HG03097 (cell line): ENCODE data around the gene RFPL4A.
"Not testable (repeated sequence)": the region's sequence is repeated elsewhere in the genome, so short reads cannot be mapped to it uniquely, and the experiment has no call there.

Experiments
- ATAC-seq: cut with Tn5 transposase; IDR thresholded peaks from one replicate; pipeline ENCODE4 v1.9.1; 2021; ENCODE audit not compliant: unreplicated experiment, low FRiP score

Gene RFPL4A

GRCh38 chr19:55758797-55759196 lies at the start of gene RFPL4A:
Gene RFPL4A (plus strand): TSS chr19:55759097. CDS start chr19:55761801, 2,704 bp downstream.
- not testable (repeated sequence) for ATAC-seq

GRCh38 chr19:55711719-55712118 lies 47.2 kb upstream of the RFPL4A start:
- no peak for ATAC-seq

- no peak for ATAC-seq
These were observed 45.9 kb upstream of the RFPL4A start for GRCh38 chr19:55712804-55713631.

GRCh38 chr19:55716531-55716930 lies 42.4 kb upstream of the RFPL4A start:
- no peak for ATAC-seq

- ATAC-seq = no peak
These were observed 41.6 kb upstream of the RFPL4A start for GRCh38 chr19:55717251-55717650.

GRCh38 chr19:55717879-55718711 lies 40.8 kb upstream of the RFPL4A start:
- ATAC-seq = not testable (repeated sequence)

GRCh38 chr19:55720214-55720746 lies 38.6 kb upstream of the RFPL4A start:
- ATAC-seq = no peak

- no peak for ATAC-seq
These were observed 38.1 kb upstream of the RFPL4A start for GRCh38 chr19:55720801-55721200.

- ATAC-seq = no peak
These were observed 35.4 kb upstream of the RFPL4A start for GRCh38 chr19:55723491-55723890.

GRCh38 chr19:55730378-55730777 lies 28.5 kb upstream of the RFPL4A start:
- ATAC-seq = not testable (repeated sequence)

- no peak for ATAC-seq
These were observed 20.6 kb upstream of the RFPL4A start, which contains the start of gene NLRP9 for GRCh38 chr19:55738302-55738701. Gene NLRP9 (minus strand): TSS chr19:55738402. CDS start chr19:55738374, 28 bp downstream.

GRCh38 chr19:55750715-55751114 lies 8.2 kb upstream of the RFPL4A start:
- no peak for ATAC-seq

GRCh38 chr19:55753401-55753800 lies 5.5 kb upstream of the RFPL4A start:
- no peak for ATAC-seq

GRCh38 chr19:55756808-55757207 lies 2.1 kb upstream of the RFPL4A start:
- ATAC-seq = not testable (repeated sequence)

GRCh38 chr19:55766466-55766865 lies 7.6 kb downstream of the RFPL4A start:
- no peak for ATAC-seq

GRCh38 chr19:55768818-55769217 lies 9.9 kb downstream of the RFPL4A start, which contains the start of gene RFPL4AL1:
Gene RFPL4AL1 (plus strand): TSS chr19:55769118. CDS start chr19:55771805, 2,687 bp downstream.
- not testable (repeated sequence) for ATAC-seq

GRCh38 chr19:55769632-55770031 lies 10.7 kb downstream of the RFPL4A start:
- ATAC-seq = not testable (repeated sequence)

GRCh38 chr19:55777528-55777927 lies 18.6 kb downstream of the RFPL4A start:
- no peak for ATAC-seq

- ATAC-seq = no peak
These were observed 19.4 kb downstream of the RFPL4A start for GRCh38 chr19:55778331-55778730.

- no peak for ATAC-seq
These were observed 22.2 kb downstream of the RFPL4A start for GRCh38 chr19:55781112-55781511.

GRCh38 chr19:55795021-55795420 lies 36.1 kb downstream of the RFPL4A start:
- ATAC-seq = no peak
